HEK293 (cell line): ENCODE results near the gene CCNI2.

ENCODE experiments used
- CTCF ChIA-PET: fragments of 350-600 bp; formaldehyde crosslinking; extraction: SDS; loops from one replicate; lab custom pipeline; 2021; ENCODE audit warnings: antibody characterized with exemption; lab: Yijun Ruan, JAX
- POLR2A ChIA-PET: fragments of 300-600 bp; formaldehyde crosslinking; extraction: SDS; loops from one replicate; lab custom pipeline; 2020; ENCODE audit warnings: antibody characterized with exemption, inconsistent platforms; lab: Yijun Ruan, JAX
- H3K27ac ChIP-seq: fragments of 200-500 bp; sonication (Bioruptor generic); 2 replicates; pipeline ENCODE4 v1.5.1; 2014; ENCODE audit warnings: low read depth, low read length, control low read depth, inconsistent platforms; ENCODE audit errors: extremely low read depth
- H3K36me3 ChIP-seq, 2 experiments: fragments of 200-500 bp in 1 of 2; sonication (Bioruptor generic) in 1 of 2; 1 replicate in 1 of 2; 2 replicates in 1 of 2; pipeline ENCODE4 v1.5.1; 2014 to 2017; ENCODE audit warnings: inconsistent platforms in 2 of 2, low read length in 2 of 2; ENCODE audit not compliant: control insufficient read depth in 2 of 2, insufficient read depth in 1 of 2
- H3K4me1 ChIP-seq: fragments of 200-500 bp; sonication (Bioruptor generic); 2 replicates; pipeline ENCODE4 v1.5.1; 2014; ENCODE audit warnings: mild to moderate bottlenecking, low read length, inconsistent platforms; ENCODE audit not compliant: control insufficient read depth, insufficient read depth
- H3K4me3 ChIP-seq: 2 replicates; pipeline ENCODE4 v1.5.1; 2011; ENCODE audit warnings: low read depth, mild to moderate bottlenecking, control low read depth, low read length, moderate library complexity
- H3K9me3 ChIP-seq: fragments of 200-500 bp; sonication (Bioruptor generic); 2 replicates; pipeline ENCODE4 v1.5.1; 2014; ENCODE audit warnings: low read depth, low read length, inconsistent platforms; ENCODE audit not compliant: control insufficient read depth, insufficient read depth
- OVOL3 ChIP-seq: fragments of 450-650 bp; formaldehyde crosslinking; IDR thresholded peaks from 2 replicates; pipeline ENCODE4 v1.5.1; 2016; ENCODE audit warnings: missing biosample characterization, missing genetic modification characterization
- ZEB2 ChIP-seq: fragments of 450-650 bp; formaldehyde crosslinking; IDR thresholded peaks from 2 replicates; pipeline ENCODE4 v1.5.1; 2016; ENCODE audit warnings: missing biosample characterization, missing genetic modification characterization
- ZIC2 ChIP-seq: fragments of 450-650 bp; formaldehyde crosslinking; IDR thresholded peaks from 2 replicates; pipeline ENCODE4 v1.5.1; 2016; ENCODE audit warnings: missing biosample characterization, missing genetic modification characterization
- ZNF169 ChIP-seq: fragments of 450-650 bp; formaldehyde crosslinking; IDR thresholded peaks from 2 replicates; pipeline ENCODE4 v1.5.1; 2016; ENCODE audit warnings: missing biosample characterization, missing genetic modification characterization
- ZNF24 ChIP-seq: fragments of 450-650 bp; formaldehyde crosslinking; IDR thresholded peaks from 2 replicates; pipeline ENCODE4 v1.5.1; 2016; ENCODE audit warnings: missing biosample characterization, missing genetic modification characterization
- ZNF274 ChIP-seq, 2 experiments: fragments of 200-500 bp in 1 of 2; fragments of 450-650 bp in 1 of 2; sonication (Bioruptor generic) in 1 of 2; formaldehyde crosslinking in 1 of 2; IDR thresholded peaks; 2 replicates each; pipeline versions ENCODE4 v1.5.1 to v1.6.1; 2014 to 2016; ENCODE audit warnings: borderline replicate concordance in 1 of 2, inconsistent platforms in 1 of 2, low read length in 1 of 2, missing biosample characterization in 1 of 2, missing genetic modification characterization in 1 of 2
- ZNF426 ChIP-seq: fragments of 450-650 bp; formaldehyde crosslinking; IDR thresholded peaks from 2 replicates; pipeline ENCODE4 v1.5.1; 2017; ENCODE audit warnings: missing biosample characterization, missing genetic modification characterization, mild to moderate bottlenecking, inconsistent platforms, moderate library complexity
- ZNF555 ChIP-seq: fragments of 450-650 bp; formaldehyde crosslinking; conservative IDR thresholded peaks from 2 replicates; pipeline ENCODE4 v1.5.1; 2017; ENCODE audit warnings: missing biosample characterization, mild to moderate bottlenecking, missing genetic modification characterization, inconsistent platforms
- ZNF560 ChIP-seq: fragments of 450-650 bp; formaldehyde crosslinking; IDR thresholded peaks from 2 replicates; pipeline ENCODE4 v1.5.1; 2017; ENCODE audit warnings: missing biosample characterization, missing genetic modification characterization, borderline replicate concordance
- ZNF624 ChIP-seq: fragments of 450-650 bp; formaldehyde crosslinking; IDR thresholded peaks from 2 replicates; pipeline ENCODE4 v1.5.1; 2017; ENCODE audit warnings: missing biosample characterization, missing genetic modification characterization
- ZNF660 ChIP-seq: fragments of 450-650 bp; IDR thresholded peaks from 2 replicates; pipeline ENCODE4 v1.5.1; 2018; ENCODE audit warnings: missing biosample characterization, mild to moderate bottlenecking, missing genetic modification characterization
- ZNF701 ChIP-seq: fragments of 450-650 bp; formaldehyde crosslinking; IDR thresholded peaks from 2 replicates; pipeline ENCODE4 v1.5.1; 2016; ENCODE audit warnings: missing biosample characterization, missing genetic modification characterization
- ZNF776 ChIP-seq: fragments of 450-650 bp; formaldehyde crosslinking; IDR thresholded peaks from 2 replicates; pipeline ENCODE4 v1.5.0; 2017; ENCODE audit warnings: missing biosample characterization, missing genetic modification characterization, borderline replicate concordance
- TF ChIP-seq, protein P1 (sequence below): fragments of 450-650 bp; formaldehyde crosslinking; IDR thresholded peaks from 2 replicates; pipeline ENCODE4 v1.5.1; 2016; ENCODE audit warnings: missing biosample characterization, missing genetic modification characterization
- TF ChIP-seq, protein P2 (sequence below): fragments of 450-650 bp; formaldehyde crosslinking; IDR thresholded peaks from 2 replicates; pipeline ENCODE4 v1.5.1; 2016; ENCODE audit warnings: missing biosample characterization, missing genetic modification characterization
- TF ChIP-seq, protein P3 (sequence below): fragments of 450-650 bp; formaldehyde crosslinking; IDR thresholded peaks from 2 replicates; pipeline ENCODE4 v1.5.1; 2016; ENCODE audit warnings: missing biosample characterization, missing genetic modification characterization
- TF ChIP-seq, protein P4 (sequence below): fragments of 450-650 bp; formaldehyde crosslinking; conservative IDR thresholded peaks from 2 replicates; pipeline ENCODE4 v1.5.1; 2016; ENCODE audit warnings: low read depth, missing biosample characterization, missing genetic modification characterization

CCNI2 gene

GRCh38 chr5:132718544-132719312 is 28.5 kb upstream of the CCNI2 start:
- no peak overlapping the region for H3K27ac ChIP-seq
- no peaks in the 10 kb centered on the region for H3K9me3 ChIP-seq
- H3K36me3 ChIP-seq, result peaks cover 6 to 51% of the 10 kb centered on the region in 2 experiments
- CTCF ChIA-PET, result interaction anchor here (0.9 kb wide), 1 partner anchor 40 kb away, joined by 3 read pairs; no protein-coding TSS in a partner anchor
- no peak for TF ChIP-seq ZNF560 (tag by site-specific recombination)
- TF ChIP-seq ZNF555 (tag by site-specific recombination), result no peak
- TF ChIP-seq ZNF24 (tag by site-specific recombination), result no peak
- TF ChIP-seq OVOL3 (tag by site-specific recombination), result no peak
- no peak for TF ChIP-seq ZNF624 (tag by site-specific recombination)
- TF ChIP-seq, protein P1, sequence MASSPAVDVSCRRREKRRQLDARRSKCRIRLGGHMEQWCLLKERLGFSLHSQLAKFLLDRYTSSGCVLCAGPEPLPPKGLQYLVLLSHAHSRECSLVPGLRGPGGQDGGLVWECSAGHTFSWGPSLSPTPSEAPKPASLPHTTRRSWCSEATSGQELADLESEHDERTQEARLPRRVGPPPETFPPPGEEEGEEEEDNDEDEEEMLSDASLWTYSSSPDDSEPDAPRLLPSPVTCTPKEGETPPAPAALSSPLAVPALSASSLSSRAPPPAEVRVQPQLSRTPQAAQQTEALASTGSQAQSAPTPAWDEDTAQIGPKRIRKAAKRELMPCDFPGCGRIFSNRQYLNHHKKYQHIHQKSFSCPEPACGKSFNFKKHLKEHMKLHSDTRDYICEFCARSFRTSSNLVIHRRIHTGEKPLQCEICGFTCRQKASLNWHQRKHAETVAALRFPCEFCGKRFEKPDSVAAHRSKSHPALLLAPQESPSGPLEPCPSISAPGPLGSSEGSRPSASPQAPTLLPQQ (tag by site-specific recombination), result no peak
- TF ChIP-seq ZNF426 (tag by site-specific recombination), result no peak
- no peak for TF ChIP-seq ZNF274 (IDR thresholded peaks at IDR 0.05; ENCODE audit: low read length)
- TF ChIP-seq ZNF274 (tag by site-specific recombination; IDR thresholded peaks at IDR 0.05; ENCODE audit: borderline replicate concordance), result no peak
- no peak for TF ChIP-seq ZNF169 (tag by site-specific recombination)
- no peak for TF ChIP-seq ZEB2 (tag by site-specific recombination)
- TF ChIP-seq ZIC2, result no peak
- TF ChIP-seq, protein P2, sequence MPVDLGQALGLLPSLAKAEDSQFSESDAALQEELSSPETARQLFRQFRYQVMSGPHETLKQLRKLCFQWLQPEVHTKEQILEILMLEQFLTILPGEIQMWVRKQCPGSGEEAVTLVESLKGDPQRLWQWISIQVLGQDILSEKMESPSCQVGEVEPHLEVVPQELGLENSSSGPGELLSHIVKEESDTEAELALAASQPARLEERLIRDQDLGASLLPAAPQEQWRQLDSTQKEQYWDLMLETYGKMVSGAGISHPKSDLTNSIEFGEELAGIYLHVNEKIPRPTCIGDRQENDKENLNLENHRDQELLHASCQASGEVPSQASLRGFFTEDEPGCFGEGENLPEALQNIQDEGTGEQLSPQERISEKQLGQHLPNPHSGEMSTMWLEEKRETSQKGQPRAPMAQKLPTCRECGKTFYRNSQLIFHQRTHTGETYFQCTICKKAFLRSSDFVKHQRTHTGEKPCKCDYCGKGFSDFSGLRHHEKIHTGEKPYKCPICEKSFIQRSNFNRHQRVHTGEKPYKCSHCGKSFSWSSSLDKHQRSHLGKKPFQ, result no peak
- TF ChIP-seq, protein P3, sequence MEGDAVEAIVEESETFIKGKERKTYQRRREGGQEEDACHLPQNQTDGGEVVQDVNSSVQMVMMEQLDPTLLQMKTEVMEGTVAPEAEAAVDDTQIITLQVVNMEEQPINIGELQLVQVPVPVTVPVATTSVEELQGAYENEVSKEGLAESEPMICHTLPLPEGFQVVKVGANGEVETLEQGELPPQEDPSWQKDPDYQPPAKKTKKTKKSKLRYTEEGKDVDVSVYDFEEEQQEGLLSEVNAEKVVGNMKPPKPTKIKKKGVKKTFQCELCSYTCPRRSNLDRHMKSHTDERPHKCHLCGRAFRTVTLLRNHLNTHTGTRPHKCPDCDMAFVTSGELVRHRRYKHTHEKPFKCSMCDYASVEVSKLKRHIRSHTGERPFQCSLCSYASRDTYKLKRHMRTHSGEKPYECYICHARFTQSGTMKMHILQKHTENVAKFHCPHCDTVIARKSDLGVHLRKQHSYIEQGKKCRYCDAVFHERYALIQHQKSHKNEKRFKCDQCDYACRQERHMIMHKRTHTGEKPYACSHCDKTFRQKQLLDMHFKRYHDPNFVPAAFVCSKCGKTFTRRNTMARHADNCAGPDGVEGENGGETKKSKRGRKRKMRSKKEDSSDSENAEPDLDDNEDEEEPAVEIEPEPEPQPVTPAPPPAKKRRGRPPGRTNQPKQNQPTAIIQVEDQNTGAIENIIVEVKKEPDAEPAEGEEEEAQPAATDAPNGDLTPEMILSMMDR (tag by site-specific recombination), result no peak
- no peak for TF ChIP-seq ZNF701 (tag by site-specific recombination)
- no peak for TF ChIP-seq ZNF660
- no peak for TF ChIP-seq ZNF776 (tag by site-specific recombination)
- TF ChIP-seq, protein P4, sequence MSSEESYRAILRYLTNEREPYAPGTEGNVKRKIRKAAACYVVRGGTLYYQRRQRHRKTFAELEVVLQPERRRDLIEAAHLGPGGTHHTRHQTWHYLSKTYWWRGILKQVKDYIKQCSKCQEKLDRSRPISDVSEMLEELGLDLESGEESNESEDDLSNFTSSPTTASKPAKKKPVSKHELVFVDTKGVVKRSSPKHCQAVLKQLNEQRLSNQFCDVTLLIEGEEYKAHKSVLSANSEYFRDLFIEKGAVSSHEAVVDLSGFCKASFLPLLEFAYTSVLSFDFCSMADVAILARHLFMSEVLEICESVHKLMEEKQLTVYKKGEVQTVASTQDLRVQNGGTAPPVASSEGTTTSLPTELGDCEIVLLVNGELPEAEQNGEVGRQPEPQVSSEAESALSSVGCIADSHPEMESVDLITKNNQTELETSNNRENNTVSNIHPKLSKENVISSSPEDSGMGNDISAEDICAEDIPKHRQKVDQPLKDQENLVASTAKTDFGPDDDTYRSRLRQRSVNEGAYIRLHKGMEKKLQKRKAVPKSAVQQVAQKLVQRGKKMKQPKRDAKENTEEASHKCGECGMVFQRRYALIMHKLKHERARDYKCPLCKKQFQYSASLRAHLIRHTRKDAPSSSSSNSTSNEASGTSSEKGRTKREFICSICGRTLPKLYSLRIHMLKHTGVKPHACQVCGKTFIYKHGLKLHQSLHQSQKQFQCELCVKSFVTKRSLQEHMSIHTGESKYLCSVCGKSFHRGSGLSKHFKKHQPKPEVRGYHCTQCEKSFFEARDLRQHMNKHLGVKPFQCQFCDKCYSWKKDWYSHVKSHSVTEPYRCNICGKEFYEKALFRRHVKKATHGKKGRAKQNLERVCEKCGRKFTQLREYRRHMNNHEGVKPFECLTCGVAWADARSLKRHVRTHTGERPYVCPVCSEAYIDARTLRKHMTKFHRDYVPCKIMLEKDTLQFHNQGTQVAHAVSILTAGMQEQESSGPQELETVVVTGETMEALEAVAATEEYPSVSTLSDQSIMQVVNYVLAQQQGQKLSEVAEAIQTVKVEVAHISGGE (tag by site-specific recombination), result no peak
- H3K4me1 ChIP-seq, result no peaks in the 10 kb centered on the region
- POLR2A ChIA-PET, result no interaction called here
- no peak overlapping the region for H3K4me3 ChIP-seq
